Ovary (tissue), 3 donors: ENCODE data around the gene CYFIP2.

Source experiments
- EP300 ChIP-seq: sonication (generic); formaldehyde crosslinking; IDR thresholded peaks from one replicate; pipeline ENCODE4 v1.6.1; 2017; ENCODE audit warnings: antibody characterized with exemption
- POLR2A ChIP-seq: fragments of 450-650 bp; IDR thresholded peaks from one replicate; pipeline ENCODE4 v1.6.1; 2017; ENCODE audit warnings: antibody characterized with exemption, mild to moderate bottlenecking, moderate library complexity
- TF ChIP-seq, protein P1 (sequence below), 3 donors: fragments of 450-650 bp in 2 of 3; fragments of 200-600 bp in 1 of 3; IDR thresholded peaks; one replicate each; pipeline versions ENCODE4 v1.5.1 to v1.8.0; 2016 to 2022; ENCODE audit warnings: antibody characterized with exemption in 3 of 3, mild to moderate bottlenecking in 1 of 3
- donor health status: DM: no; HTN: no; CAD: no.

DNA sequence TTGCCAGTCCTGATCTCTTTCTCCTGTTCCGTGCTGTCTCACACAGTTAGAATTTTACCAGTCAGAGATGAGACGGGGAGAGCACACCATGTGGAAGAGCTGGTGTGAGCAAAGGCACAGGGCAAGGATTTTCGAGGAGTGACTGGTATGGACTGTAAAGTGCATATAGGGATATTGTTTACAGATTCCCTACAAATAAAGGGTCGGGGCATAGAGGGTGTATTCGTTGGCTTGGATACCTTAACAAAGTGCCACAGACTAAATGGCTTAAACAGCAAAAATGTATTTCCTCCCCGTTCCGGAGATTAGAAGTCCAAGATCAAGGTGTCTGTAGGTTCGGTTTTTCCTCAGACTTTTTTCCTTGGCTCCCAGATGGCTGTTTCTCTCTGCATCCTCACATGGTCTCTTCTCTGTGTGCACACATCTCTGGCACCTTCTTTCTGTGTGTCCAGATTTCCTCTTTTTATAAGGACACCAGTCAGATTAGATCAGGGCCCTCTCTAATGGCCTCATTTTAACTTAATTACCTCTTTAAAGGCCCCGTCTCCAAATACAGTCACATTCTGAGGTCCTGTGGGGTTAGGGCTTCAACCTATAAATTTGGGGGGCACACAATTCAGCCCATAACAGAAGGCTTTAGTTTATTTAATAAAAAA is 23.4 kb downstream of the CYFIP2 start:
- TF ChIP-seq, protein P1, sequence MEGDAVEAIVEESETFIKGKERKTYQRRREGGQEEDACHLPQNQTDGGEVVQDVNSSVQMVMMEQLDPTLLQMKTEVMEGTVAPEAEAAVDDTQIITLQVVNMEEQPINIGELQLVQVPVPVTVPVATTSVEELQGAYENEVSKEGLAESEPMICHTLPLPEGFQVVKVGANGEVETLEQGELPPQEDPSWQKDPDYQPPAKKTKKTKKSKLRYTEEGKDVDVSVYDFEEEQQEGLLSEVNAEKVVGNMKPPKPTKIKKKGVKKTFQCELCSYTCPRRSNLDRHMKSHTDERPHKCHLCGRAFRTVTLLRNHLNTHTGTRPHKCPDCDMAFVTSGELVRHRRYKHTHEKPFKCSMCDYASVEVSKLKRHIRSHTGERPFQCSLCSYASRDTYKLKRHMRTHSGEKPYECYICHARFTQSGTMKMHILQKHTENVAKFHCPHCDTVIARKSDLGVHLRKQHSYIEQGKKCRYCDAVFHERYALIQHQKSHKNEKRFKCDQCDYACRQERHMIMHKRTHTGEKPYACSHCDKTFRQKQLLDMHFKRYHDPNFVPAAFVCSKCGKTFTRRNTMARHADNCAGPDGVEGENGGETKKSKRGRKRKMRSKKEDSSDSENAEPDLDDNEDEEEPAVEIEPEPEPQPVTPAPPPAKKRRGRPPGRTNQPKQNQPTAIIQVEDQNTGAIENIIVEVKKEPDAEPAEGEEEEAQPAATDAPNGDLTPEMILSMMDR (IDR thresholded peaks at IDR 0.05): no peak
- TF ChIP-seq POLR2A: no peak
- no peak for TF ChIP-seq EP300
